NCI-H1694 (cell line): ENCODE measurements around the gene NFATC2.
"Not testable (repeated sequence)": the region's sequence is repeated elsewhere in the genome, so short reads cannot be mapped to it uniquely, and the experiment has no call there.

Experiments
- DNase-seq: peaks from one replicate; lab custom pipeline; 2025; lab: John Stamatoyannopoulos, UW

Gene NFATC2

DNA sequence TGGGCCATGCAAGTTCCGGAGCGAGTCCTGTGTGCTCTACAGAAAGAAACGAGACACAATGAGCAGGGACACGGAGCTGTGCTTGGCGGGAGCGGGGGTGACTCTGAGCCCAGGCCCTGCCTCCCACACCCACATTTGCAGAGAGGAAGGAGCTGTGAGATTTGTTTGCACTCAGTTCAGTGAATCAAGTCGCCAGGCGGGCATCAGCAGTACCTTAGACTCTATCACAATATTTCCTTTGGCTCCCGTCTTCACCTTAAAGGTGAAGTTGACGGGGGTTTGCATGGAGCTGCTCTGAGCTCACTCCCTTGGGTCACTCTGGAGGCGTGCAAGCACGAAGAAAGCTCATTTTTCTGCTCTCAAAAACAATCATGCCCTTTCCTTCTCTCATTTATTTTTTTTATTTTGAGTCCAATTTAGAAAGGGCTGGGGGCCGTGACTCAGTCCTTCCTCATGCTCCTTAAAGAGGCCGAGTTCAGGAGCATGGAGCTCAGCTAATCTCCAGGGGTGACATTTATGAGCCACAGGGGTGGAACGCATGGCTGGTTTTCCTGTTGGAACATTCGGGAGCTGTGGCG, 188.2 kb downstream of the NFATC2 start:
- no peak for DNase-seq

DNA sequence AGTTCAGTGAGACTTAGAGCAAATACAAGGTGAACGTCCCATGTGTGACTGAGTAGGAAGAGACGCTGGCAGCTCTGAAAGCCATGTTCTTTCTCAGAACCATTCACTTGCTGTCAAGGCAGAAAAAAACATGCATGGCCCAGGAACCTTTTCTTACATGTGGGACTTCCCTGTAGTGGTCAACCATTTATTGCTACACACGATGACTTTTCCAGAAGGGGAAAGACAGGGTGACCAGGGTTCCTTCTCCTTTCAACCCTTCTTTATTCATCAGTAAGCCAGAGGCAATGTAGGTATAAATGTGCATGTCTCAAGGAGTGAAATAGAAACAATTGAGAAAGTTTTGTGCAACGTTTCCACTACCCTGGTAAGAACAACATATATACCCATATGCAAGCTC, 189.0 kb downstream of the NFATC2 start:
- DNase-seq, result no peak

DNA sequence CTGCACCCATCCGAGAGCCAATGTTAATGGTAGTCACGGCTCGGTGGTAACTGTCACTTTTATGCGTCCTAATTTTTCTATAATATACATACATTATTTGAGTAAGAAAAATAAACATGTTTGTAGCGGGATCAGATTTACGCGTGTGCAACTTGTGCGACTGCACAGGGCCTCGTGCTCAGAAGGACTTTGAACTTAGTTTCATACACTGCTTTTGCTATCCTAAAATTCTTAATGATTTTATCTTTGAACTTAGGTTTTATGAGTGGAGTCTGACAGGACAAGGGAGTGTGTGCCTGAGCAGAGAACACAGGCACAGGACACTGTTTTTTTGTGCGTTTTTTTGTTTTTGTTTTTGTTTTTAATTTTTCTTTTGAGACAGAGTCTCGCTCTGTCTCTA, 189.7 kb downstream of the NFATC2 start:
- DNase-seq, result no peak

DNA sequence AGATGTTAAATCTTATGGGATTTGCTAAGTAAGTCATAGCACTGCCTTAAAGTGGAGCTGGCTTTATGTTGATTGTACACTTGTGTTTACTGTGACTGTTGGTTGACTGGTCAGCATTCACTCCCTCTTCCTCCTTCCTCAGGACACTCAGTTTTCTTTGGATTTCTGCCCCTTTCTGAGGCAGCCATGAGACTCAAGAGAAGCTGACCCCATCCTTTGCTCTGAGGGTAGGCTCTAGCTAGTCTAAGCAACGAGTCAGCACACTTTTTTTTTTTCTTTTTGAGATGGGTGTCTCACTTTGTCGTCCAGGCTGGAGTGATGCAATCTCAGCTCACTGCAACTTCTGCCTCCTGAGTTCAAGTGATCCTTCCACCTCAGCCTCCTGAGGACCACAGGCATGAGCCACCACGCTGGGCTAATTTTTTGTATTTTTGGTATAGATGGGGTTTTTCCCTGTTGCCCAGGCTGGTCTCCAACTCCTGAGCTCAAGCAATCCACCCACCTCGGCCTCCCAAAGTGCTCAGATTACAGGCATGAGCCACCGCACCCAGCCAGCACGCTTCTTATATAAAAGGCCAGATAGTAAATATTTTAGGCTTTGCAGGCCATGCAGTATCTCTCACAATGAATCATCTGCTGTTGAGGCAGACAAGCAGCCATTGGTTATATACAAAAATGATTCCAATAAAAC, 191.4 kb downstream of the NFATC2 start:
- DNase-seq, result no peak

DNA sequence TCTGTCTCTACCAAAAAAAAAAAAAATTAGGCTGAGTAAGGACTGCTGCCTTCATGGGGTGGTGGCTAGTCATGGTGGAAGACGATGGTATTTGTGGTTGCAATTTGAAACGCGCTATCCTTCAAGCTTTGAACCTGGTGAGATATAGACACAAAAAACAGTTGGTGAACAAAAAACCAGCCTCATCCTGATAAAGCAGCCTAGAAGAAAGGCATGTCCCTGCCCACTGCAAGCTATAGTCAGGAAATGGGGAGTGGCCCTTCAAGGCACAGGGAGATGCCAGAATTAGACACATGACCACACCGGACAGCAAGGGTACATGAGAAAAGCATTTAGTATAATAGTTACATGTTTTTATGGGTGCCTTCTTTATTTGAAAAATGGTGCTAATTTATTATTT, 193.6 kb downstream of the NFATC2 start:
- DNase-seq, result no peak

DNA sequence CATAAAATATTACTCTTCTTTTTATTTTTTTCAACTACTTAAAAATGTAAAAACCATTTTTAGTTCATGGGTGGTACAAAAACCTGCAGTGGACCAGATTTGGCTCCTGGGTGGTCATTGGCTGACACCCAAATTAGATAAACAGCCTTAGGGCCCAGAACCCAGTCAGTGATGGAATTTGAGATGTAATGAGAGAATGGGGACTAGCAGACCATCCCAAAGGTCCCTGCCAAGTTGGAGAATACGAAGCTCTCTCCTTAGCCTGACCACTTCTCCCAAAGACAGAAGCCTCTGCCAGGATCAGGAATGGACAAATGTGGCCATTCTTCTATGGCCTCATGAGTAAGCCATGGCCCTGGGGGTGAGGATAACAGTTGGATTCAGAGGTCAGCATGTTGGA, 194.7 kb downstream of the NFATC2 start:
- DNase-seq, result no peak

DNA sequence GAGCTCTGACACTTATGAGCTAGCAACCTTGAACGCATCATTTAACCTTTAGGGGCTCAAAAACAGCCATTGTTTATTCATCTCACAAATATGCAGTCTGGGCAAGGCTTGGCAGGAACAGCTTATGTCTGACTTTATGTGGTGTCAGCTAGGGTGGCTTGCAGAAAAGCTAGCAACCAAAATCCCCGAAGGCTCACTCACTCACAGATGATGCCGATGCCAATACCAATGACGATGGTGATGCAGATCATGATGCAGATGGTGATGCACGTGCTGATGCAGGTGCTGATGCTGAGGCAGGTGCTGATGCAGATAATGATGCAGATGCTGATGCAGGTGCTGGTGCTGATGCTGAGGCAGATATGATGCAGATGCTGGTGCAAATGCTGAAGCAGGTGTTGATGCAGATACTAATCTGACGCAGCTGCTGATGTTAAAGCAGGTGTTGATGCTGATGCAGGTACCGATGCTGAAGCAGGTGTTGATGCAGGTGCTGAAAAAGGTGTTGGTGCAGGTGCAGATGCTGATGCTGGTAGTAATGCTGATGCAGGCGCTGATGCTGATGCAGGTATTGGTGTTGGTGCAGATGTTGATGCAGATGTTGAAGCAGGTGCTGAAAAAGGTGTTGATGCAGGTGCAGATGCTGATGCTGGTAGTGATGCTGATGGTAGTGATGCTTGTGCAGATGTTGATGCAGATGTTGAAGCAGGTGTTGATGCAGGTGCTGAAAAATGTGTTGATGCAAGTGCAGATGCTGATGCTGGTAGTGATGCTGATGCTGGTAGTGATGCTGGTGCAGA, 195.6 kb downstream of the NFATC2 start:
- DNase-seq, result peak; percentile 2

DNA sequence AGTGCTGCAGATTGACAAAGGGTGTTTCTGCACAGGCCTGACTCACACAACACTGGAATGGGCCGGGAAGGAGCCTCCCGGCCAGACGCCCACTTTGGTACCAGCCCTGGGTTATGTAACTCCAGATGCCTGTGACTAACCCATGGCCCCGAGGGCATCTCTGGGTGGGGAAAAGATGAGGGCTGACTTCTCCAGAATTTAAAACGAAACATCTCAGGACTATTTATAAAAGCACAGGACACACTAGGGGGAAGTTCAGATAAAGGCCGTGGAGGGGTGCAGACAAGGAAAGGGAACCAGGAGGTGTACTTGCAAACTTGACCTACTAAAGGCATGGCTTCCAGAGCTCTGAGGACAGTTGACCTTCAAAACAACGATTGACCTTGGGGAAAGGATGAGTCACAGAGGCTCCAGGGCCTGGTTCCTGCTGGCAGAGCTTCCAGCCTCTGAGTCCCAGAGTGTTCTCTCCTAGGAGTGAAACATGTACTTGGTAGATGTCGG, 196.9 kb downstream of the NFATC2 start:
- DNase-seq, result no peak

DNA sequence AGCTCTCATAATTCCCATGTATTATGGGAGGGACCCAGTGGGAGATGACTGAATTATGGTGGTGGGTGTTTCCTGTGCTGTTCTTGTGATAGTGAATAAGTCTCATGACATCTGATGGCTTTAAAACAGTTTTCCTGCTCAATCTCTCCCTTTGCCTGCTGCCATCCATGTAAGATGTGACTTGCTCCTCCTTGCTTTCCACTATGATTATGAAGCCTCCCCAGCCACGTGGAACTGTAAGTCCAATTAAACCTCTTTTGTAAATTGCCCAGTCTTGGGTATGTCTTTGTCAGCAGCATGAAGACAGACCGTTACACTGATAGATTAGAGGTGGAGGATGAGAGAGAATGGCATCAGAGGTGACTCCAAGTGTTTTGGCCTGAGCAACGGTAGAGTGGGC, 198.7 kb downstream of the NFATC2 start:
- not testable (repeated sequence) for DNase-seq

DNA sequence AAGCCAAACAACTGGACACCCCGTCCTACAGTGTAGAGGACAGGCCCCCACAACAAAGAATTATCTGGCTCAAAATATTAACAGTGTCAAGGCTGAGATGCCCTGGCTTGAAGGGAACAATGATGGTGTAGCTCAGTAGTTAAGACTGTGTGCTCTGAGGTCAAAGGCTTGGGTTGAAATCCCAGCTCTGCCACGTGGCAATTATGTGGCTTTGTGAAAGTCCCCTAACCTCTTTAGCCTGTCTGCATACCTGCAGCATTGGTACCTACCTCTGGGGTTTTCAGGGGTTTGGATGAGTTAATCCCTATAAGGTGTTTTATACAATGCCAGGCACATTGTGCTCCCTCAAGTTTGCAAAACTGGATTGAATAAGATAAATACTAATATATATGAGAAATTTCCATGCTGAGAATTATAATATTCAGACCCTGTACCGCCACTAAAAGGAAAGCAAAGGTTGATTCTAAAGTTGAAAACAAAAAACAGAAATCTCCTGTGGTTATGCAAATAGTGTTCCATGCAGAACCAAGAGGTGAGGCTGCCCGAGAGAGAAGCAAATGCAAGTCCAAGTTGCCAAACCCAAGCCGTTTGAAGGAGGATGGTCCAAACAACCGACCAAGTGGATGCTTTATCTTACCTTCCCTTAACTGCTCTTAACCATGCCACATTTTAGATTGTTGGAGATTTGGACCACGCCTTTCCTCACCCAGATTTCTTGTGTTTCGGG, 199.8 kb downstream of the NFATC2 start:
- no peak for DNase-seq

DNA sequence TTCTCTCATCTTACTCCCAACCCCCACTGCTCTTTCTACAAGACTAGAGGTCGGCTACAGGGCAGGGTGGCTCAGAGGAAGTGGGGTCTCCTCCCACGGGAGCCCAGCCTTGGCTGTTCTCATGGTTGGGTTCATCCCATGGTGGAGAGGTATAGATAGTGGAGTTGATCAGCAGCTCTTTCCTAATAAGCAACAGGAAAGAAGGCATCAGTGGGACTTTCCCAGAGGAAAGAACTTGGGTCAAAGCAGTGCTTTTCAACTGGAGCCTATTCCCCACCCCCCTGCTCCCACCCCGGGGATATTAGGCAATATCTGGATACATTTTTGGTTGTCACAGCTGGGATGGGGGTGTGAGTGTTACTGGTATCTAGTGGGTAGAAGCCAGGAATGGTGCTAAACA, 200.9 kb downstream of the NFATC2 start:
- no peak for DNase-seq

DNA sequence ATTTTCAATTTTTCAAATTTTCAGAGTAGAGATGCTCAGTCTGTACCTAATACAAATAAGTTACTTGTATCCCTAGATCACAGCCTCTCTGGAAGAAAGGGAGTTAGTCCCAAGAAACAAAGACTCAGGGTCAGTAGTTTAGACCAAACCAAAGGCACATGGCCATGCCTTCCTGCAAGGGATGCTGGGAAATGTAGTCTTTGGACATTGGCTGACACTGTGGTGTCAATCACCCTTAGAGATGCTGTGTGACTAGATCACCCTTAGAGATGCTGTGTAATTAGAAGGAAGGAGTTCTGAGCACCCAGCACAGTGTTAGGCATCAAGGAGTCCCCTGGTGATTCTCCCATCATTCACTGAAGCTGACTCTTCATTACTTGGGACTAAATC, 202.1 kb downstream of the NFATC2 start:
- no peak for DNase-seq

DNA sequence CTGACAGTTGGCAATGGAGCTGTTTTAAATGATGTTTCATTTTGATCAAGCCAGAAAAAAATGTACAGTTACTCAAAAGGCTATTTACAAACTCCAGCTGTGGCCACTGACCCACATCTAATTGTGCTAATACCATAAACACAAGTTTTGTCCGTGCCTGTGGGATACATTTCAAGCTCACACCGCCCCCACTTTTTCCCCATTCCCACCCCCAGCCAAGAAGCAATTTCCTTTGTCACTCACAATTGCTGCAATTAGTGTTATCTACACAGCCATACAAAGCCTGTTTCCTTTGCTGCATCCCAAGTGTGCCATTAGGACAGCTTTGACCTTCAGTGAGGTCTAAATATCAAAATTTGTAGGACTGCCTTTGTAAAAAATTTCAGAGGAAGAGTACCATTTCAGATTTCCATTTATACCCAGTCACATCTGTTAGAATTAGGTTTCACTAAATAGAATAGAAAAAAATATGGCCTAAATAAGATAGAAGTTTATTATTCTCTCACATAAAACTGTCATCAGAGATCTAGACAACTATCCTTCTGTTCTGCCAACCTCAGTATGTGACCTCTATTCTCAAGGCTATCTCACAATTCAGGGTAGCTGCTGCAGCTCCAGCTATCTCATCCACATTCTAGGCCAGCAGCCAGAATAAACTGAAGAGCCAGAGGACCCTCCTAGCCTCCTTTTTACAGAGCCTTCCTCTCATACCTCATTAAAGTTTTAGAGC, 202.6 kb downstream of the NFATC2 start:
- DNase-seq, result no peak

DNA sequence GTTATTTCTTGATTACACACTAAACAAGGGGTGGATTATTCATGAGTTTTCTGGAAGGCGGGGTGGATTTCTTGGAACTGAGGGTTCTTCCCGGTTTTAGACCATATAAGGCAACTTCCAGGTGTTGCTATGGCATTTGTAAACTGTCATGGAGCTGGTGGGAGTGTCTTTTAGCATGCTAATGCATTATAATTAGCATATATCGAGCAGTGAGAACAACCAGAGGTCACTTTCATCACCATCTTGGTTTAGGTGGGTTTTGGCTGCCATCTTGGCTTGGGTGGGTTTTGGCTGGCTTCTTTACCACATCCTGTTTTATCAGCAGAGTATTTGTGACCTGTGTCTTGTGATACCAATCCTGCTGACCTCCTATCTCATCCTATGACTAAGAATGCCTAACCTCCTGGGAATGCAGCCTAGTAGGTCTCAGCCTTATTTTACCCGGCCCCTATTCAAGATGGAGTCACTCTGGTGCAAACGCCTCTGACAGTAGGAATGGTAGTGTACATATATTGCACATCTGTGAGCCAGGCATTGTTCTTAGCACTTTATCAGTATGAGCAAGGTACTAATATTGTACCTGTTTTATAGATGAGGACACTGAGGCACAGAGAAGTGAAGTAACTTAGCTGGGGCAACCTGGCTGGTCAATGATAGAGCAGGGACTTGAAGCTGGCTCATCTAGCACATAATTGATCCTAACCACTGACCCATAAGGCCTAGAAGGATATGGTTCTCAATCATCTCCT, 203.7 kb downstream of the NFATC2 start:
- no peak for DNase-seq

DNA sequence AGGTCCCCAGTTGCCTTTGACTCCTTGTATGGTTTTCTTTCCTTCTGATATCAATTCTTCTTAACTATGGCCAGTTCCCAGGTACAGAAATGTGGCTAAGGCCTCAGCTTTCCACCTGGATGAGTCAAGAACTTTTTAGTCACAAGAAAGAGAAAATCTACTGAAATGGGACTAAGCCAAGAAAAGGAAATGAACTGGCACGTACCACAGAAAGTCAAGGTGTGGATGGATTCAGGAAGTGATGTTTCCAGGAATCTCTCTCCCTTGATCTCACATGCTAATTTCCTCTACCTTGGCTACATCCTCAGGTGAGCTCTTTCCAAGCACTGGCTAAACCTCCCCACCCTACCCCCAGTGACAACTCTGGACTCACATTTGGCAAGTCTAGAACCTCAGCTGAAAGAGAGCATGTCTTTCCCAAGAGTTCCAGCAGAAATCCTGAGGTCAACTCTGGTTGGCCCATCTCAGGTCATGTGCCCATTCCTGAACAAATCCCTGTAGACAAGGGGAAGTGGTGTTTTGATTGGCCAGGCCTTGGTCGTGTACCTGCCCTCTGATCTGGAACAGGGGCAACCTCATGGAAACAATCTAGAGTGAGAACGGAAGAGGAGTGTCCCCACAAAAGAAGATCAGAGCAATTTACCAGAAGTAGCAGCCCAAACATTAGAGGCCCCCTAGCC, 205.3 kb downstream of the NFATC2 start:
- DNase-seq, result no peak
